HL-60/S4 treated with phorbol 12-myristate 13-acetate at 8.2 ng/mL for 4 days and 3 days (cell line): ENCODE data around the gene SMARCA2.

Experiments
- in situ Hi-C: fragments of 300-500 bp; cut with MboI; formaldehyde crosslinking; loops from 2 replicates; pipeline ENCODE4 v1.15.0; 2022; ENCODE audit warnings: low sequenced_read_pairs

The SMARCA2 gene

DNA sequence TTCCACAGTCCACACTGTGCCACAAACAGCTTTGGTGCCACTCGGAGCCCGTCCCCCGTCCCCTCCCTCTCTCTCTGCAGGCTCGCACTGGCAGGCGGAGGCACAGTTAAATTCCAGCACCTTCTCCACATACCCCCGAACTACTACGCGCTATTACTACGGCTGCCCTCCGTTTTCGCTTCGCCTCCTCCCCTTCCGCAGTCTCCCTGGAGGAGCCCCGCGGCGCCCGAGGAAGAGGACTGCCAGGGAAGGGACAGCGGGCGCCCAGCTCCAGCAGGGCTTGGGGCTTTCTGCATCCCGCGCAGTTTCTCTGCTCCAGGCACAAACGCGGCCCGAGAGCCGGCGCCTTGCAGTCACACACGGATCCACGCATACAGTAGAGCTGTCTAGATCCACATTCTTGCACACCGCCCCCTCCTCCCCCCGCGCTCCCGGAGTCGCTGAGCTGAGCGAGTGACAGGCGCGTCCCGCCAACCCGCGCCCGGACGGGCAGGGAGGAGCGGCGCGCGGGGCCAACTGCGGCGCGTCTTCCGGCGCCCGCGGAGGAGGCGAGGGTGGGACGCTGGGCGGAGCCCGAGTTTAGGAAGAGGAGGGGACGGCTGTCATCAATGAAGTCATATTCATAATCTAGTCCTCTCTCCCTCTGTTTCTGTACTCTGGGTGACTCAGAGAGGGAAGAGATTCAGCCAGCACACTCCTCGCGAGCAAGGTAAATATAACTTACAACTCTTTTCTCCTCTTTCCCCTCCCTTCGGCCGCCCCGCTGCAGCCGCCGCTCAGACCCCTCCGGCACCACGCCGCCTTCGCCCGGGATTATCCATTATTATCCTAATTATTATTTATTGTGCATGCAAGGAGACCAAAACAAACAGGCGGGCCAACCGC lies at the start of gene SMARCA2:
Gene SMARCA2, plus strand, starts transcription at position 652 of the 885 bp plus-strand sequence. CDS start 13,676 bp downstream, outside the sequence.
- in situ Hi-C loops: no loop called here

DNA sequence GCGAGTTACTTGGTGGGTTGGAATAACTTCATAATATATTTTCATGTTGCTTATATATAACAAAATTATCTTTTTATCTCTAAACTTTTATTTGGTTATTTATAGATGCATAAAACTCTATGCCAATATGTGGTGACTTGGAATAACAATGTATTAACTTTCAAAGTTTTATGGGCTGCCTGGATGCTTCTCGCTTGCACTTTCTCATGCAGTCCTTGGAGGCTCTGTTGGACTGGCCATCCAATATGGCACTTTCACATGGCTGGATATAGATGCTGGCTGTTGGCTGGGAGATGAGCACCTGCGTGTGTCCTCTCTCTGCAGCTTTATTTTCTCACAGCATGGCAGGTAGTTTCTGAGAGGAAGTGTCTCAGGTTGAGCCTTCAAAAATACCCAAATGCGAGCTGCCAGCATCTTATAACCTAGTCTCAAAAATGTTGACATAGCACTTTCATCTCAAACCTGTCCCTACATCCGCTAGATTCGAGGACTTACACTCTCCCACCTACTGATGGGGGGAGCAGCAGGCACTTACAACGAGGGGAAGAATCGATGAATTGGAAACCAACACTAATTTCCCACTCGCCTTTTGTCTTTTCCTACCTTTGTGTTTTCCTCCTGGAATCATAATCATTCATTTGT lies 48.3 kb upstream of the SMARCA2 start:
- in situ Hi-C loops: no loop called here

DNA sequence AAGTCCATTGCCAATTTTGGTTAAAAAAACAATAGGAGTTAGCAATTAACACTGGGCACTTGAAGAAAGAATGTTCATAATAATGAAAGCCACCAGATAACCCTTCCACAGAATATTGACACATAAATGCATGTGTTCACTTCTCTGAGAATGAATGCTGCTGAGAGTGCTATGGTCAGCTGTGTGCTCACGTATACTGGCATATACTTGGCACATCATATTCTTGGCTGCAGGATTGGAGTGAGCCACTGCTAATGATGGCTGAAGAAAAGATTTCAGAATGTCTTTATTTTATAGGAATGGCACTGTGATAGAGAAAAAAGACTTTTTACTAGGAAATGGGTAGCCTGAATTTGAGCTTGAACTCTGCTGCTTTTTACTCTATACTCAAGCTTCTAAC lies 46.0 kb upstream of the SMARCA2 start:
- in situ Hi-C loops: no loop called here

DNA sequence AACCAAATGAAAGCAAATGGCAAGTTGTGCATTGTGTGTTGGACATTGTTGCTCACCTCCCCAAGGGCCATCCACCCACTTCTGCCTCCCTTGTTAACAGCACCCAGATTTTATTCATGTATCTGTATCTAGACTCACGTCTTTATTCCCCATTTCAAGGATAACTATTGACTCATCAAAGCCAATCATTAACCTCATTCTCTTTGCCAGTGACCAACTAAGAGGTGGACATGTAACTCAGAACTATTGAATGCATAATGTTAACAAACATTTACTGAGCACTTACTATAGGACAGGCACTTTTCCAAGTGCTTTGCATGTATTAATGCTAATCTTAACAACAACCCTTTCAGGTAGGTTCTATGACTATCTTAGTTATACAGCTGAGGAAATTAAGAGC lies 45.2 kb upstream of the SMARCA2 start:
- in situ Hi-C loops: no loop called here

DNA sequence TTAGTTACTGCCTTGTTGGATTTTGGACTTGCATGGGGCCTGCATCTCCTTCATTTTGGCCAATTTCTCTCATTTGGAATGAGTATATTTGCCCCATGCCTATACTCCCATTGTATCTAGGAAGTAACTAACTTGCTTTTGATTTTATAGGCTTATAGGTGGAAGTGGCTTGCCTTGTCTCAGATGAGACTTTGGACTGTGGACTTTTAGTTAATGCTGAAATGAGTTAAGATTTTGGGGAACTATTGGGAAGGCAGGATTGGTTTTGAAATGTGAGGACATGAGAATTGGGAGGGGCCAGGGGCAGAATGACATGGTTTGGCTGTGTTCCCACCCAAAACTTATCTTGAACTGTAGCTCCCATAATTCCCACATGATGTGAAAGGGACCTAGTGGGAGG lies 42.5 kb upstream of the SMARCA2 start:
- in situ Hi-C loops: no loop called here

DNA sequence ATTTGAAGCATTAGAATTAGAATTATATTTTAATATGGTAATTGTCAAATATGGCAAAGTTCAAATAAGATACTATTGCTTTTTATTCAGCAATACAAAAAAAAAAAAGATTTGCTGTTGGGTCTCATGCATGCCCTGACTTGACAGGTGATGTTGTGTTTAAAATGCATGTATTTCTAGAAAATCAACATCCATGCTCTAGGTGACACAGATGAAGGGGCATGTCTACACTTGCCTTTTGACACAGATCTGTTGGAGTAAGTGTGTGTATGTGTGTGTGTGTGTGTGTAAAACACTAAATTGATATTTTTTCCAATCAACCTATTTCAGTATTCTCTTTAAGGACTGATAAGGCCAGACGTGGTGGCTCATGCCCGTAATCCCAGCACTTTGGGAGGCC lies 38.1 kb upstream of the SMARCA2 start:
- in situ Hi-C loops: no loop called here

DNA sequence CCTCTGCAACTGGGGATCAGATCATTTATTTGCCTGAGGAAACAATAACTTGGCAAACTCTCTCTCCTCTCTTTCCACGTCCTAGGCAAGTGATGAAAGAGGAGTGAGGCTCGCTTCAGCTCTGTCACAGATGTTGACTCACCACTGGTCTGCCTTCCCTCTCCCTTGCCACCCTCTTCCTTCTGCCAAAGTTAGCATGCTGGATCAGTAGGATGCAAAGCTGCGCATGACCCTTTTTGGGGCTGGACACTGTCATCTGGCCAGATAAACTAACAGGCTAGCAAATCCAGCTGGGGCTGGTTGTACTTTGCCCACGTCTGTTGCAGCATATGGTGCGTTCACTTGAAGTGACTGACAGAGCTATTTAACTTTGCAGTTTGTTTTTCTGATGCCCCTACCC lies 36.2 kb upstream of the SMARCA2 start:
- in situ Hi-C loops: no loop called here

DNA sequence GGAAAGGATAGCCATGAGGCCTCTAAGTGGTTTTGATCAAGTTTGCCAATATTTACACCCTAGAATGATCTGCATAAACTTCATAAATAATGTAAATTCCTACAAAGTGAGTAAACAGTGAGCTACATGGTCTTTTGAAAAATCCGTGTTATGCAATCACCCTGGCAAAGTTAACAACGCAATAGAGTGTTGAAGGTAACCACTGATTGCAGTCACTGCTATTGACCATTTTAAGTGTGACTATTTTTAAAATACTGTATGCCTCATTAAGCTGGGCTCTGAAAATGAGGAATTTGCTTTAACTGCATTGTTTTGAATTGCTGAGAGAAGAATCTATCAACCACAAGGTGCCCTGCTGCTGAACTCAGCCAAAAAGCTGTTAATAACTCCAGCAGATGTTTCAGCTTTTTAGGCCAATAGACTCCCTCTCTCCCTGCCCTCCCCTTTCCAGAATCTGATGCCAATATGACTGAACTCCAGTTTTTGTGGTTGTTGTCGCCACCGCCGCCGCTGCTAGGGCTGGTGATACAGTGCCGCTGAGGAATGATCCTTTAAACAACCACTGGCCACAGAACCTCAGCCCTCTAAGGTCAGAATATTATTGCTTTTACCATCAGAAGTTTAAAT lies 35.3 kb upstream of the SMARCA2 start:
- in situ Hi-C loops: no loop called here

DNA sequence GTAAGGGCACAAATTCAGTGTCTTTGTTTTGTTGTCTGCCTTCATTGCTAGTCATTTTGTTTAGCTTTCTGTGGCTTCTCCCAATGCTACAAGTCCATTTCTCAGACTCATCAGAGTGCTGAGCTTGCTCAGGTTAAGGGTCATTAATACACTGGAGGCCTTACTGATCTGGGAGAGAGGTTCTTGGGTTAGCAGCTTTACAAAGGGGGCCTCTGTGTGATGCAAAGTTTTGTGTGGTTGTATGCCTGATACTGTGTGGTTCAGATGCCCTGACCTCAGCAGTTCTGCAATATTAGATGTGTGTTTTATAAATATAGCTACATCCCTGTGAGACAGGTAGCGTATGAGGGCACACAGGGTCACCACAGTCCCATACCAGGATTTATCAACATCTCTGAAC lies 34.8 kb upstream of the SMARCA2 start:
- in situ Hi-C loops: no loop called here

DNA sequence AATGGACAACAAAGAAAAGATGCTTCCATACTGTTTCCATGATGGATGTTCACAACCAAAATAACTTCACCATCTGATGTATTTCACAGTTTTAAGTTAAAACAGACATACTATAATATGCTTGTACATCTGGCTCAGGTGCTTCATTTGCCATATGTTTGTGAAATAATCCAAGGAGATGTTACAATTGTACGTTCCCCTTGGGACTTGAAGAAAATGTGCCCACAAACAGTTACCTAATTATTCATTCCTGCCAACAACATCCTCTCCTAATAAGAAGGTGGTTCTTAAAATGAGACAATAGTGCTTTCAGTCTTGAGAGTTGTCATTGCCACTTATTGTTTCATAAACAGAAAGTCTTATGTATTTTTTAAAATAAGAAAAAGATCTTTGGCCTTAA lies 33.1 kb upstream of the SMARCA2 start:
- in situ Hi-C loops: no loop called here

DNA sequence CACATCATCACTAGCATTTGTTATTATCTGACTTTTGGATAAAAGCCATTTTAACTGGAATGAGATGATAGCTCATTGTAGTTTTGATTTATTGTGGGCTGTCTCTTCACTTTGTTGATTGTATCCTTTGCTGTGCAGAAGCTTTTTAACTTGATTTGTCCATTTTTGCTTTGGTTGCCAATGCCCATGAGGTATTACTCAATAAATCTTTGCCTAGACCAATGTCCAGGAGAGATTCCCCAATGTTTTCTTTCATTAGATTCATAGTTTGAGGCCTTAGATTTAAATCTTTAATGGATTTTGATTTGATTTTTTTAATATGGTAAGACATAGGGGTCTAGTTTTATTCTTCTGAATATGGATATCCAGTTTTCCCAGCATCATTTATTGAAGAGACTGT lies 28.8 kb upstream of the SMARCA2 start:
- in situ Hi-C loops: no loop called here

DNA sequence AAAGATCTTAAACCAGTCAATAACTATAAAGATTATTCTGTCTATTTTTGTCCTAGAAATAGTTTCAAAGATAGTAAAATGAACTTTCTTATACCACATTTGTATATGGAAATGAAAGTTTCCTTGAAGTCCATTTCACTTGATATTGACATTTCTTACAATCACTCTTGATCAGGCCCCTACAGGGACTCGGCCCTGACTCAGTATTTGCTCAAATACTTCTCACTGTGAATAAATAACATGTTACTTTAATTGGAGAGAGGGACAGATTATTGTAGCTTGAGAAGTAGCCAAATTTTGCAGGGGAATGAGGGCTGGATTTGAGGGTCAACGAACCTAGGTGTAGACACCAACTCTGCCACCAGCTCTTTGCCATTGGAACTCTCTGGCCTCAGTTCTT lies 25.6 kb upstream of the SMARCA2 start:
- in situ Hi-C loops: no loop called here

DNA sequence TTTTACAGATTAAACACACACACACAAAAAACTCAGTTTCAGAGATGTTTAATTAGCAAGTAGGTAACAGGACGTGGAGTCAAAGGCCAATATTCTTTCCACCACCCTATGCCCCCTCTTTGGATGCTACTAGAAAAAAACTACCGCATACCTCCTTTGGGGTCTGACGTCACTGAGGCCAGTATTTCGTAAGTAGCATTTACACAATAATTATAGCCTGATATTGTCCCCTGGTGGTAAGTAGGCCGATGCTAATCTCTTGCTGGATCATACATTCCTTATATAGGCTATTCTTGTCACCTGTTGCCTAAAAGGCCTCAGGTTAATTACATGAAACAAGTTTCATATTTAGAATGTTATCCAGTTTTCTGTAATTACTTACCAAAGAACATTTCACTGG lies 21.0 kb upstream of the SMARCA2 start:
- in situ Hi-C loops: no loop called here

DNA sequence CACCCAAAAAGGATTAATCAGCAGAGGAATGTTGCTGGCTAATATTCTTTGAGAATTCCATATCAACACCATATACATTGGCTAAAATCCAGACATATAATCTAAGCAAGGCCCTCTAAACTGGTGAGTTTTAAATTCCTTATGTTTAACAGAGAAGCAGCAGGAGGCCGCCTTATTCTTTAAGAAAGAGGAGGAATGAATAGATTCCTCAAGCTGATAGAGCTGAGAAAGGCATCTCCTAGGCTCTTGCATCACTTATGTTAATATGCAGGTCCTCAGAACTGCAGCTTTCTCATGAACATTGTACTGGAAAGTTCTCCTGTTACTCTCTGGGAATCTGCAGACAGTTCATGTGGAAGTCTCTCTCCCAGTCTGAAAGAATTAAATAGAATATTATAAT lies 20.1 kb upstream of the SMARCA2 start:
- in situ Hi-C loops: no loop called here

DNA sequence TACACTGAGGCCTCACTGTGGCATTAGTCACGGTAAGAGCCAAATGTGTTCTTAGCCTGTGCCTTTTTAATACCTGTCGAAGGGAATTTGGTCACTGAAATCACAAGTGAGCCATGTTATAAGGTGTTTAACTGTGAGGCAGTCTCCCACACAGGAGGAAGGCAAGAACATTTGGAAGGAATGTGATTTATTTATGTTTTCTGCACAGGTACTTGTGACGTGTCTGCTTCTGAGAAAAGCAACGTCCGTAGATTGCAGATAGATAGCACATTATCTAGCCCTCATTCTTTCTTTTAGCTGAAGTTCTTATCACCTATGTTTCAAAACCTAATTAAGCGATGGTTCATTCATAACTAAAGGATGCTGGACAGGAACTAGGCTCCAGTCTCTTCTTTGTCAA lies 19.0 kb upstream of the SMARCA2 start:
- in situ Hi-C loops: no loop called here

DNA sequence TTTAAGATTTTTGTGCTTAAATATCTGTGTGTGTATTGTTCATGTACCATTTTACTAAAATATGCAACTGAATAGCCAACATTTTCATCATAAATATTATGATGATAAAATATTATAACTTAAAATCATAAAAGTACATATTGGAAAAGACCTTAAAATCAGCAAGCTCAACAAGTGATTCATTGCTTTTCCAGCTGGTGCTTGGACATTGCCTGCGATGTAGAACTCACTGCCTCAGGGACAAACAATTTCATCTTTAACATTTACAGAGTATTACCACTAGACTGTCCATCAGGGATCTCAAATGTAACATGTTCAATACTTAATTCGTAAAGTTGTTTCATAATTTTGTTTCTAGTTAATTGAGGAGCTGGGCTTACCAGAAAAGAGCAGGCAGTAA lies 17.5 kb upstream of the SMARCA2 start:
- in situ Hi-C loops: no loop called here

DNA sequence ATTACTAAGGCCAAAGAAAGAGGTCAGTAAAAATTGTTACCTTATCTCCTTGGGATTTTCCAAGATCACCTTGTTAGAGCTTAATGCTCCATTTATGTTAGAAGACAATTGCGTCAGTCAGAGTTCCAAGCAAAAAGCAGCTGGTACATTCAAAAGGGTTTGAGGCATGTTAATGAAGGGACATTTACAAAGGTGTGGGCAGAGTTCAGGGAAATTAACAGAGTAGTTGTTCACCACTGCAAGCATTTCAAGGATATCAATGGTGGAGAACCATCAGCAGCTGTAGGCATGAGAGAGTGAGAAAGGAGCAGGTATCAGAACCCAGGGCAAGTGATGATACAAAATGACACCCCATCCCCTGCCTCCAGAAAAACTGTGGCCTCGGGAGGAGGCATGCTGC lies 17.0 kb upstream of the SMARCA2 start:
- in situ Hi-C loops: no loop called here

DNA sequence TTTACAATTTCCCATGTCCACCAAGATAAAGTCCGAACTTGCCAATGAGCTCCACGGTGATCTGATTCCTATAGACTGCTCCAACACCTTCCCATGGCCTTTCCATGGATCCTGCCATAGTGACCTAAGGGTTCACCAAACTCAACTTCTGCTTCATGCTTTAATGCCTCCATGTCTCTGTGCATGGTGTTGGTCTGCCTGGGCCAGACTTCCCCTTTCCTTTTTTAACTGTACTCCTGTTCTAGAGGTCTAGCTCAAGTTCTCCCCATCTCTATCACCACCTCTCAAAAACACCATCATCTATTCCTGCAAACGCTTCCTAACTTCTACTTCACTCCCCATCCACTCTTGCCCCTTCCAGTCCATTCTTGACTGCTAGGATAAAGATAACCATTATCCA lies 14.8 kb upstream of the SMARCA2 start:
- in situ Hi-C loops: no loop called here

DNA sequence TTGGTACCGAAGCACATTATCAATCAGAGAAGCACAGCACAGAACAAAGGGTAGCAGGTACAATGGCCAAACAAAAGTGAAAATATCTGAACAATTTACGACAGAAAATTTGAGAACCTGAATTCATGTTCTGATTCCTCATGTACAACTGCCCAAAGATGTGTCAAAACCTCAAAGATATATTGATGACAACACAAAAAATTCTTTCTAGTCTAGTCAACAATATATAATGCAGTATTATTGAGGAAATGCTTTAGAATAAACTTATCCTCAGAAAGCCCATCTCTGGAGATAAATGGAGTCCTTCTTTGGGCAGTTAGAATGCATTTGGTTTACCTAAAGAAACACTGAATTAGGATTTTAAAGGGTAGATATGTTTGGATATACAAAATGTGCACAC lies 6.8 kb upstream of the SMARCA2 start:
- in situ Hi-C loops: no loop called here

DNA sequence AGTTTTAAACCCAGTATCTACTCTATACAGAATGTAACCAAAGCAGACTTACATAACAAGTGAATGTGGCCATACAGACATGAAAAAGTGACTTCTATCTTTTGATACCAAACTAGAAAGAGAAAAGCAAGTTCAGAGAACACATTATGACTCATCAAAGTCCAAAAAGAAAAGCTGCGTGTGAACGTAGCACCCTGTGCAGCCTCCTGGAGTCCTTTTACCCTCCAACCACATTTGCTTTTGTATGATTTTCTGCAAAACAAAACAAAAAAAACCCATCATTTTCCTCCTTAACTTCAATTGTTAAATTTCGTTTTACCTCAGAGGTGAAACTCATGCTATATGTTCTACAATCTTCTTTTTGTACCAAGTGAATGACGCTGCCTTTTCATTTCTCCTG lies 2.8 kb upstream of the SMARCA2 start:
- in situ Hi-C loops: no loop called here

DNA sequence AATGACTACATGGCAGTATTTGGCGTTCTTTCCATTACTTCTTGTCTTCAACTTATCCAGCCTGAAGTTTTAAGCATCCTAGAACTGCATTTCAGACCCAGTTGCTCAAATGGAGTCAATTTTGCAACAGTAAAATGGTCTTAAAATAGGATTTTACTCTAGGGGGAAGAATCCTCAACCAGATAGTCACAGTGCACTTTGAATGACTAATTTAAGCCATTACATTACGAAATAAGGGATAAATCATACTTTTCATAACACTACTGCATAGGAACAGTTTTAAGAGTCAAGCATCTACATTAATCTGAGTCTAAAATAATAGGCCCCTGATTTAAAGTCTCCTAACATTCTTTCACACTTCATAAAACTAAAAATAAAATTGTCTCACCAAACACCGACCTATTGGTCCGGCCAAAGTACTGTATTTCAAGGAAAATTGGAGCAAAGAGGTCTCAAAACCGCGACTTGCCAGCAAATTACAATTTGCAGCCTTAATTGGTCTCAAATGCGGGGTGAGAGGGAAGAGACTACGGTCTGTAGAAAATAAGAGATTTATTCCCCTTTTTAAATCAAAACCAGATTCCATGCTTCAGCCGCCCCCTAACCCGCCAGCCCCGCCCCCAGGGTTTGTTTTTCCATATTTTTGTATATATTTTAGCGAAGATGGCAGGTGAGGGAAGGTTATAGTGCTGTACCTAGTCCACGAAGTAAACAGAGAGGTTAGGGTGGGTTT lies 1.2 kb upstream of the SMARCA2 start:
- in situ Hi-C loops: no loop called here
